ENCODE measurements around the gene SYTL3.

SYTL3 gene

DNA sequence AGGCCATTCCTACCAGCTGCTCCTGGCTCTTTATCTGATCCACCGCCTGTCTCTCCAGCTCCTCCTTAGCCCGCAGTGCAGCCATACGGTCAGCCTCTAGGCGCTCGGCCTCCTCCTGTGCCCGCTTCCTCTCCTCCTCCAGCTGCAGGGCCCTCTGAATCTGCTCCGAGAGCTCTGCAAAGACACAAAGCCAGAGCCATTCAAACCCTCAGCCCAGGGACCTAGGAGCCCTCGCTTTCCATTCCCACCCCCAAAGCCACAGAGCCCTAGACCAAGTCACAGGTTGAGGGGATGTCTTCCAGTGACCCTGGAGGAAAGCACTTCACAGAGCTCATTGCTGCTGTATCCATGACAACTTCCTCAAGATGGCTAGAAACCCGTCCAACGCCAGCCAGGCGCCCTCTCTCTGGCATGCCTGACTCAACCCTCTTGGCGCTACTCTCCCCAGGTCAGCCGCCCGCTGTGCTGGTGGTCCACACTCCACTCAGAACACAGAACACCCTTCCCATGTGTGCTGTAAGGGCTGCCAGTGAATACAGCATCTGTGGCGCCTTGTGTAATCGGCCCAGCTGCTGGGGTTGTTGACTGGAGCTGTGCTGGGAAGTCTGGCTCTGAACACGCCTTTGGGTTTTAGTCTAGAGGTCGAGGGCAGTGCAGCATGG lies 120.0 kb downstream of the SYTL3 start:
- Histone ChIP-seq H3K9me3 (no peaks in the 10 kb centered on the region), H3K4me1 (peaks cover 13% of the 10 kb centered on the region), H3K36me3 (peaks cover 85% of the 10 kb centered on the region), H3K4me3 (ENCODE audit: low read depth, low read length) (no peak overlapping the region), H3K27me3 (no peaks in the 10 kb centered on the region)
- DNase-seq: no peak
- TF ChIP-seq, protein P1, sequence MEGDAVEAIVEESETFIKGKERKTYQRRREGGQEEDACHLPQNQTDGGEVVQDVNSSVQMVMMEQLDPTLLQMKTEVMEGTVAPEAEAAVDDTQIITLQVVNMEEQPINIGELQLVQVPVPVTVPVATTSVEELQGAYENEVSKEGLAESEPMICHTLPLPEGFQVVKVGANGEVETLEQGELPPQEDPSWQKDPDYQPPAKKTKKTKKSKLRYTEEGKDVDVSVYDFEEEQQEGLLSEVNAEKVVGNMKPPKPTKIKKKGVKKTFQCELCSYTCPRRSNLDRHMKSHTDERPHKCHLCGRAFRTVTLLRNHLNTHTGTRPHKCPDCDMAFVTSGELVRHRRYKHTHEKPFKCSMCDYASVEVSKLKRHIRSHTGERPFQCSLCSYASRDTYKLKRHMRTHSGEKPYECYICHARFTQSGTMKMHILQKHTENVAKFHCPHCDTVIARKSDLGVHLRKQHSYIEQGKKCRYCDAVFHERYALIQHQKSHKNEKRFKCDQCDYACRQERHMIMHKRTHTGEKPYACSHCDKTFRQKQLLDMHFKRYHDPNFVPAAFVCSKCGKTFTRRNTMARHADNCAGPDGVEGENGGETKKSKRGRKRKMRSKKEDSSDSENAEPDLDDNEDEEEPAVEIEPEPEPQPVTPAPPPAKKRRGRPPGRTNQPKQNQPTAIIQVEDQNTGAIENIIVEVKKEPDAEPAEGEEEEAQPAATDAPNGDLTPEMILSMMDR (IDR thresholded peaks at IDR 0.05; ENCODE audit: low read depth, low read length): no peak

DNA sequence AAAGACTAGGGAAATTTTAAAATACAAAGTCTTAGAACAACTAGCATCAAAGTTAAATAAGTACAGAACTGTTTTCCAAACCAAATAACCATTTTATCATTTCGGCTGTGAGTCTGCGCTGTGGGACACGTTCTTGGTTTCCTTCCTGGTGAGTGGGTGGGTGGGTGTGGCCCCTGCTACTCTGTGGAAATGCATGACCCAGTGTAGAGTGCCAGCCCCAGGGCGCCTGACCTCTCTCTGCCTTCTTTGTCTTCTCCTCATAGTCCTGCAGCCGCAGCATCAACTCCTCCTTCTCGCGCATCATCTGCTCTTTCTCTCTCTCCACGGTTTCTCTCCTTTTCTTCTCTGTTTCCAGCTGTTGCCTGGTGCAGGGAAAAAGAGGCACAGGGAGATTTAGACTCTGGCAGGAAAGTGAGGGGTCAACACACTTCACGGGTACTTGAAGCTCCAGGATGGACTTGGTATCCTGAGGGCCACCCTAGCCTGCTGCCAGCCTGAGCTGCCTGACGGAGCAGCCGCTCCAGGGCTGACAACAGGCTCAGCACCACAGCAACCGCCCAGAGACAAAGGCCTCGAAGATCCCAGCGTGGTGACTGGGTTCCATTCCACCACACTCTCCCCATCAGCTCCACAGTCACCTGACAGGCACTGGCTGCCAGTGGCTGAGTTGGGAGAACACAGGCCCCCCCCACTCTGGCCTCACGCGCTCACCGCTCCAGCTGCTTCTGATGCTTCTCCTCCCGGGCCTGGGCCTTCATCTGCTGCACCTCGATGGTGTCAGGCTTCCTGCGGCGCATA lies 120.9 kb downstream of the SYTL3 start:
- Histone ChIP-seq H3K9me3 (no peaks in the 10 kb centered on the region), H3K4me1 (peaks cover 13% of the 10 kb centered on the region), H3K27me3 (no peaks in the 10 kb centered on the region), H3K4me3 (ENCODE audit: low read depth, low read length) (no peak overlapping the region), H3K36me3 (peaks cover 86% of the 10 kb centered on the region)
- DNase-seq: no peak
- TF ChIP-seq, protein P1 (IDR thresholded peaks at IDR 0.05; ENCODE audit: low read depth, low read length): no peak

DNA sequence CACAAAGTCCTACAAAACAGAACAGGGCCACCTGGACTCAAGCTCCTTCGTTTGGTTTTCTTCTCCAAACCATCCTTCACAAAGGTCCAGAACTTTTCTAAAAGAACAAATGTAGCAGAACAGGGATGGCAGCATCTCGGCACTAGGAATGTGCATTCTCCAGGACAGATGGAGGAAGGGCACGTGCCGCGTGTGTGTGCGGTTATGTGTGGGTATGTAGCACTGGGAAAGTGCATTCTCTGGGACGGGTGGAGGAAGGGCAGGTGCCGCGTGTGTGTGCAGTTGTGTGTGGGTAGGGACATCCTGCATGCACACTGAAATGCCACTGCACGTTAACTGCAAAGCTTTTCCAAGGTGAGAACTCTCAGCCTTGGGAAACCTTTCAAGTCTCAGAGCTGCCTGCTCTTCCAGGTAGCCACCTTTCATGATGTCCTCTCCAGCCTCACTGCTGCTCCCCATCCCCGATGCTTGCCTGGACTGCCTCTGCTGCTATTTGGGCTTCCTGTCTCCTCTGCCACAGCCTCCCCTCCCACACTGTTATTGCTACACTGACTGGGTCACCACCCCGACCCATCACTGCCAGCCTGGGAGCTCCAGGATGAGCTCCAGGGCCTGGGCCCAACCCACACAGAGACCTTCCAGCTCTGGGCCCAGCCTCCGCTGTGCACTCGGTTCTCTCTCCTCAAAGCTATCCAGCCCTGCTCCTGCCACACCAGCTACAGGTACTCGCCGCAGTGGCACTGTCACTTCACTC lies 121.7 kb downstream of the SYTL3 start:
- H3K36me3 ChIP-seq: peaks cover 87% of the 10 kb centered on the region
- no peak overlapping the region for H3K4me3 ChIP-seq (ENCODE audit: low read depth, low read length)
- H3K9me3 ChIP-seq: no peaks in the 10 kb centered on the region
- H3K27me3 ChIP-seq: no peaks in the 10 kb centered on the region
- DNase-seq: no peak
- TF ChIP-seq, protein P1 (IDR thresholded peaks at IDR 0.05; ENCODE audit: low read depth, low read length): no peak
- H3K4me1 ChIP-seq: peaks cover 9% of the 10 kb centered on the region

DNA sequence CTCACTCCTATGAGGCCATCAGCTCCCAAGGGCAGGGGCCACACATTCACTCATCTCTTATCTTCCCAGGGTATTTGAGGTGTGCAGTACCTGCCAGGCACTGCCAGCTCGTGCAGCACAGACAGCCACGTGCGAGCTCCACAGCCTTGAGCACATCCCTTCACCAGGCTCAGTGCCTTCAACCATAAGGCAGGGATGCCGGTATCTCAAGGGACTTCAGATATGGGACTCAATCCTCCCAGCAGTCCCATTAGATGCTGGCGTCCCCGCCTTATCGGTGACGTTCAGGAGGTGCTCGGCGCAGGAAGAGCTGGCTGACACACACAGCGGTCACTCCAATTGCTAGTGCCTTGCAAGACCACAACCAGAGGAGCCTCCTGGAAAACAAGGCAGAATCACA lies 122.3 kb downstream of the SYTL3 start:
- TF ChIP-seq, protein P1 (IDR thresholded peaks at IDR 0.05; ENCODE audit: low read depth, low read length): no peak

DNA sequence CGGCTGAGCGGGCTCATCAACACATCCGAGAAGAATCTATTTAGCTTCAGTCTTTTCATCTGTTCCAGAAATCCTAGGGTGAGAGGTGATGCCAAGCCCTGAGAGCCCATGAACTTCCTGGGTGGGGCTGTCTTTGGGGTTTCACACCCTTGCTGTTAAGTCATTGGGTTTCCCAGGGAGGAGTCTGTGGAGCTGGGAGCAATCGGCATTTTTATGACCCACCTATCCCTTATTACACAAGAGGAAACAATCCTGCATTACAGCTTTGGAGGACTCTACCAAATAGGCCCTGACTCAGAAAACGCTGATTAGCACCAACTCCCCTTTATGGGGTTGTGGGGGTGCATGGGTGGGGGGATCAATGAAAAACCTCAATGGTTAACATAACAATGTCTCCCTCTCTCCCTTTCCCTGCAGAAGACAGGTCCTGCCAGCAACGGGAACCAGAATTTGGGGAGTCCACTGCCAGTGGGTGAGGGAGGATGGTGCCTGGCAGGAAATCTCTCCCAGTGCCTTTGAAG lies 123.1 kb downstream of the SYTL3 start:
- Histone ChIP-seq H3K9me3 (no peaks in the 10 kb centered on the region), H3K27me3 (no peaks in the 10 kb centered on the region), H3K4me3 (ENCODE audit: low read depth, low read length) (no peak overlapping the region), H3K4me1 (no peaks in the 10 kb centered on the region), H3K36me3 (peaks cover 86% of the 10 kb centered on the region)
- TF ChIP-seq, protein P1 (IDR thresholded peaks at IDR 0.05; ENCODE audit: low read depth, low read length): no peak
- no peak for DNase-seq

More for the DNA sequence above, 122.3 kb downstream of the SYTL3 start:
- no peaks in the 10 kb centered on the region for H3K9me3 ChIP-seq
- peaks cover 86% of the 10 kb centered on the region for H3K36me3 ChIP-seq
- peaks cover 3% of the 10 kb centered on the region for H3K4me1 ChIP-seq
- no peaks in the 10 kb centered on the region for H3K27me3 ChIP-seq
- DNase-seq: no peak
- no peak overlapping the region for H3K4me3 ChIP-seq (ENCODE audit: low read depth, low read length)

Data from BE2C (cell line).